Activated CD8-positive, alpha-beta memory T cell treated with anti-CD3 and anti-CD28 coated beads for 36 hours (primary cell): ENCODE measurements around the gene KSR2. TPM values are rescaled to one million over a fixed set of nuclear protein-coding genes. Genes with fewer than 3 reads are reported as not detected.
"Not testable (repeated sequence)": the region's sequence is repeated elsewhere in the genome, so short reads cannot be mapped to it uniquely, and the experiment has no call there.

ENCODE experiments used
- CTCF ChIA-PET: fragments of 350-600 bp; sonication (Branson Sonifier 250); formaldehyde crosslinking; loops from one replicate; lab custom pipeline; 2021; ENCODE audit warnings: antibody characterized with exemption; lab: Charles Lee
- POLR2A ChIA-PET: fragments of 350-600 bp; sonication (Branson Sonifier 250); formaldehyde crosslinking; loops from one replicate; lab custom pipeline; 2021; ENCODE audit warnings: antibody characterized with exemption; lab: Charles Lee
- total RNA-seq, 2 experiments: library from RNA; stranded (reverse); gene quantifications; one replicate each; pipeline ENCODE4 v1.2.3, GENCODE V29; 2021

Gene KSR2
- total RNA-seq, 2 experiments from 2014 or later, result 0.02 TPM; not detected in 1

DNA sequence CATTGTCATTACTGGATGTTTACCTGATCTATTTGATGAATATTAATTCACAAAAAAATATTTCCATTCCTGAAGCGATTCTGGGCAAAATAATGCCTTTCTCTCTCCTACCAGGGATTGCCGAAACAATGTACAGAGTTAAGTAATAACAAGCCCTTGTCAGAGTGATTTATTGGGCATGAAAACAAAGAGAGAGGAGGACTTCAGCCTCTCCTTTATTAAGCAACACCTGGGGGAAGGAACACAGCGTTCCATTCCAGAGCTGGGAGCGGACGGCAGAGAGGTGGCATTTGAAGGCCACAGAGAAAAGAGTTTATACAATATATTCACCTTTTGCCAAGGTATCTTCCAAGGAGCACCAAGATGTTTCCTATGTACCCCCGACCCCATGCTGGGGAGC lies 165.8 kb downstream of the KSR2 start:
- ChIA-PET POLR2A (no interaction called here), CTCF (no interaction called here)

DNA sequence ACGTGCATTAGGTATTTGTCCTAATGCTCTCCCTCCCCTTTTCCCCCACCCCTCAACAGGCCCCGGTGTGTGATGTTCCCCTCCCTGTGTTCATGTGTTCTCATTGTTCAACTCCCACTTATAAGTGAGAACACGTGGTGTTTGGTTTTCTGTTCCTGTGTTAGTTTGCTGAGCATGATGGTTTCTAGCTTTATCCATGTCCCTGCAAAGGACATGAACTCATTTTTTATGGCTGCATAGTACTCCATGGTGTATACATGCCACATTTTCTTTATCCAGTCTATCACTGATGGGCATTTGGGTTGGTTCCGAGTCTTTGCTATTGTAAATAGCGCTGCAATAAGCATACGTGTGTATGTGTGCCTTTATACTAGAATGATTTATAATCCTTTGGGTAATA lies 168.1 kb downstream of the KSR2 start:
- CTCF ChIA-PET, POLR2A ChIA-PET: not testable (repeated sequence)

DNA sequence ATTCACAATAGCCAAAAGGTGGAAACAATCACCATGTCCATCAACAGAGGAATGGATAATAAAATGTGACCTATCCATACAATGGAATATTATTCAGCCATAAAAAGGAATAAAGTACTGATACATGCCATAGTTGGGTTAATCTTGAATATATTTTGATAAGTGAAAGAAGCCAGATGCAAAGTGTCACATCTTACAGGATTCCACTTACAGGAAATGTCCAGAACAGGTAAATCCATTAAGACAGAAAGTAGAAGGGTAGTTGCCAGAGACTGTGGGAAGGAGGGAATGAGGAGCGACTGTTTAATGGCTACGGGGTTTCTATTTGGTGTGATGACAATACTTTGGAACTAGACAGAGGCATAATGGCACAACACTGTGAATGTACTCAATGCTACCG lies 171.6 kb downstream of the KSR2 start:
- ChIA-PET POLR2A (no interaction called here), CTCF (no interaction called here)

DNA sequence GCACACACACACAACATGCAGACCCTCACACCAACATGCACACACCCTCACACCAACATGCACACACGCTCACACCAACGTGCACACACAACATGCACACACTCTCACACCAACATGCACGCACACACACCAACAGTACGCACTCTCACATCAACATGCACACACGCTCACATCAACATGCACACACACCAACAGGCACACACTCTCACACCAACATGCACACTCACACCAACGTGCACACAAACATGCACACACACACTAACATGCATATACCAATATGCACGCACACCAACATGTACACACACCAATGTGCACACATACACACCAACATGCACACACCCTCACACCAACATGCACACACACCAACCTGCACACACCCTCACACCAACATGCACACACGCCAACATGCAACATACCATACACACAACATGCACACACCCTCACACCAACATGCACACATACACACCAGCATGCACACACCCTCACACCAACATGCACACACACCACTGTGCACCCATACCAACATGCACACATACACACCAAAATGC lies 175.8 kb downstream of the KSR2 start:
- ChIA-PET POLR2A (no interaction called here), CTCF (no interaction called here)

DNA sequence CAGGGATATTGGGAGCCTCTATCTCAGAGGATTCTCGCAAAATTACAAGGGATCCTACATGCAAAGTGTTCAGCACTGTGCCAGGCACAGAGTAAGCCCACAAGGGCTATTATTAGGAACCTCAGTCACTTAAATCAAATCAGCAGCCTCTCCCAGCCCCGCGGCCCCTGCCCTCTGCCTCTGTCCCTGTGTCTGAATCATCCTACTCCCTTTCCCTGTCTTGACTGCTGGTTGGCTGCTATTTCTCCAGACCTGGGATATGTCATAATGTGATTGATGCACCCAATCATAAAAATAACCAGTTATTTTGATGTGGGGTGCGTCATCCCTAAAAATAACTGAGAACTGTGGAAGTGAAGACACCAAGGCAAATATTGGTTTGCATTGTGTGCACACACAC lies 176.3 kb downstream of the KSR2 start:
- POLR2A ChIA-PET, result no interaction called here
- CTCF ChIA-PET, result no interaction called here

DNA sequence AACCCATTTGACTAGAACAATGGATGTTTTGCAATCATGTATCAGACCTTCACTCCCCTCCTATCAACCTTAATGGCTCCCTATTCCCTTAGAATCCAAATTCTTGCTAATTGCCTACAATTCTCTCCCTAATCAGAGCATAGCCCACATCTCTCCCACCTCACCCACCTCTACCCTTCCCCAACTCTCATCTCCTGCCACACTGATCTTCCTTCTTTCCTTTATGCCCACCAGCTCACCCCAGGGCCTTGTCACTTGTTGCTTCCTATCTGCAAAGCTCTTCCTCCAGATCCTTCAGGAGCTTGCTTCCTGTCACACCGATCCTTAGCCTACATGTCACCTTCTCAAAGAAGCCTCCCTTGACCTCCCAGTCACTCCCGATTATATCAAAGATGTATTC lies 177.8 kb downstream of the KSR2 start:
- ChIA-PET CTCF (no interaction called here), POLR2A (no interaction called here)

DNA sequence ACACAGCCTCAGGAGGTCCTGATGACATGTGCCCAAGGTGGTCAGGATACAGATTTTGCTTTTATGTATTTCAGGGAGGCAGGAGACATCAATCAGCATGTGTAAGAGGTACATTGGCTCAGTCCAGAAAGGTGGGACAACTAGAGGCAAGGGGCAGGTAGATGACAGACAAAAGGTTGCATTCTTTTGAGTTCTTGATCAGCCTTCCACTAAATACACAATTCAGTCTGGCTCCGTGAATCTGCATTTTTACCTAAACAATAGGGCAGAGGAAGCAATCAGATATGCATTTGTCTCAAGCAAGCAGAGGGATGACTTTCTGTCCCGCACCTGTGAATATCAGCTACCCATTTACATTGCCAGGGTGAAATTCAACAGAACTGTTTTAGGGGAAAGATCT lies 178.6 kb downstream of the KSR2 start:
- ChIA-PET CTCF (no interaction called here), POLR2A (no interaction called here)

DNA sequence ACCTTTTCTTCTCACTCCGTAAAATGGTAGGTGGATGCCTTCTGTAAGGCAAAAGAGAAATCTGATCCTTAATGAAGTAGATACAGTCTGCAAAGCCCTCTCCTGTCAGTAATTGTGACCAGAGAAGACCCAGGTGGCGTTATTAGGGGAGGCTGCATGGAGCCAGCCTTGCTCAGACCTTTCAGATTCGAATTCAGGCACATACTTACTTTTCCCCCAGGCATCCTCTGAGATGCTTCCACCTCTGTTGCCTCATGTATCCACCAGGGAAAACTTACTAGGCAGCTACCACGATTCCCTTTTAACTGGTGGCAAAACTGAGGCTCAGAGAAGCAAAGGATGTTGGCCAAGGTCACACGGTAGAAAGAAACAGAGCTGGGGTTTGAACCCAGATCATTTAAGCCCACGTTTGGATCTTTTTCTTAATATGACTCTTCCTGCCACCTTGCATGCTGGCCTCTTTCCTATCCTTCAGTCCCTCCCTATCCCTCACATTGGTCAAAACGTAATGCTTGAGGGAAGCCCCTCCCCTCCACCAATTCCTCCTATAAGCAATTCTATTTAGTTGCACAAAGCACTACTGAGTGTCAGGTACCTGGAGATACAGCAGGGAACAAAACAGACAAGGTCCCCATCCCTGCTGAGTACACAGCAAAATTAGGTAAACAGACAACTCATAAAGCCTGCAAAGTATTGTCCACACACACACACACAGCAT lies 179.4 kb downstream of the KSR2 start:
- ChIA-PET POLR2A (no interaction called here), CTCF (no interaction called here)

DNA sequence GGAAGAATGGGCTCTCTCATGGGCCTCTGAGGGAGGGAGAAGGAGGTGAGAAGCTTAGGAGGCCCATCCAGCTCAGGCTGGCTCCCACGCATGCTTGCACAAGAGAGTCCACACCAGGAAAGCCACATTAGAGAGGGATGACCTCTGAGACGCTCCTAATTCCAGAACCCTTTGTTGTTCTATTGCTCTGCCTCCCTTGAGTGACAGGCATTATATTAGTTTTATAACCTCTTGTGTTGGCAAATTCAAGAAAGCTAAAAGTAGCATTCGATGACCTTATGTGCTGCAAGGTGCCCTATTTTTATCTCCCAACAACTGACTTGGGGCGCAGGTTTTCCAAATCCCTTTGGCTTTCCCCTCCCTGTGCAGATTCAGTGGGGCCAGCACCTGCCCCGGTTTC lies 190.1 kb downstream of the KSR2 start:
- POLR2A ChIA-PET, result no interaction called here

DNA sequence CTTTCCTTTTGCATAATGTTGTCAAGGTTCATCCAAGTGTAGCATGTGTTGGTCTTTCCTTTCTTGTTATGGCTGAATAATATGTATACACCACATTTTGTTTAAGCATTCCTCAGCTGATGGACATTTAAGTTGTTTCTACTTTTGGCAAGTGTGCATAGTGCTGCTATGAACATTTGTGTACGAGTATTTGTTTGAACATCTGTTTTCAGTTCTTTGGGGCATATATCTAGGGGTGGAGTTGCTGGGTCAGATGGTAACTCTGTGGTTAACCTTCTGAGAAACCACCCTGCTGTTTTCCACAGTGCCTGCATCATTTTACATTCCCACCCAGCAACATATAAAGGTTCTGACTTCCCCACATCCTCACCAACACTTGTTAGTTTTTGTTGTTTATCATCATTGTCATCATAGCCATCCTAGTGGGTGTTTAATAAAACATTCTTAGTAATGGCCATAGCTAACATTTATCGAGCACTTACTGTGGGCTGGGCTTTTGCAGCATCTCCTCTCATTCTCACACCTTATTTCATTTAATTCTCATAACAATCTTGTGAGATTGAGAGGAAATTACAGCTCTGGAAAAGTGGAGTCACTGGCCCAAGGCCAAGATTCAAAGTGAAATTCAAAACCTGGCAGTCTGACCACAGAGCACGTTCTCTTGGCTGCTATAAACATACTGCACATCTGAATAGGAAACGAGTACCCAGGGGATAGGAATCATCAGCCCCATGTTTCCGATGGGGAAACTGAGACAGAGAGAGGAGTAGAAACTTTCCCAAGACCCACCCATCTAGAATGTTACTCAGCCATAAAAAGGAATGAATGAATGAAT lies 193.6 kb downstream of the KSR2 start:
- CTCF ChIA-PET, result no interaction called here
- POLR2A ChIA-PET, result no interaction called here

More for the DNA sequence above, 190.1 kb downstream of the KSR2 start:
- CTCF ChIA-PET, result no interaction called here

DNA sequence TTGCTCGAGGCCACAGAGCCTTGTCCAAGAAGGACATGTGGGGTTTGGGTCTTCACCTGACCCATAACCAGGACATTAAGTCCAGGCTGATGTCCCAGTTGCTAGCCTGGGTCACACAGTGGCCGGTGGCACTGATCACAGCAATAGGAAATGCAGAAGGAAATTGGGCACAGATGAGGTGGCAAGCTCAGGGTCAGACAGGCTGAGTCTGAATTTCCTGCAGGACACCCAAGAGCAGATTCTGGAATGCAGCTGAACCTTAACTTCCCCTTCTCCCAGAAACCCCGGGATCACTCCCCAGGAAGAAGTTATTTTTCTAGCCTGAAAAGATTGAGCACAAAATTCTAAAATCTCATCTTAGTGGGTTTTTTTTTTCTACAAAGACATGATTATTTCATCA lies 199.9 kb downstream of the KSR2 start:
- POLR2A ChIA-PET, result no interaction called here

DNA sequence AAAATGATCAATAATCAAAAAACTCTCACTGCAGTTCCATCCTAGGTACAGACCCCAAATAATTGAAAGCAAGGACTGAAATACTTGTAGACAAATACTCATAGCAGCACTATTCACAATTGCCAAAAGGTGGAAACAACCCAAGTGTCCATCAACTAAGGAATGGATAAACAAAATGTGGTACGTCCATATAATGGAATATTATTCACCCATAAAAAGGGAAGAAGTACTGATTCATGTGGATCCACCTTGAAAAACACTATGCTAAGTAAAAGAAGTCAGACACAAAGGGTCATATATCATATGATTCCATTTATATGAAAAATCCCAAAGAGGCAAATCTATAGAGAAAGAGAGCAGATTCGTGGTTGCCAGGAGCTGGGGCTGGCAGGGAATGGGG lies 202.8 kb downstream of the KSR2 start:
- POLR2A ChIA-PET, result no interaction called here
- CTCF ChIA-PET, result no interaction called here

More for the DNA sequence above, 199.9 kb downstream of the KSR2 start:
- CTCF ChIA-PET, result interaction anchor here (1.1 kb wide), 1 partner anchor 58 kb away, joined by 3 read pairs; no protein-coding TSS in a partner anchor

DNA sequence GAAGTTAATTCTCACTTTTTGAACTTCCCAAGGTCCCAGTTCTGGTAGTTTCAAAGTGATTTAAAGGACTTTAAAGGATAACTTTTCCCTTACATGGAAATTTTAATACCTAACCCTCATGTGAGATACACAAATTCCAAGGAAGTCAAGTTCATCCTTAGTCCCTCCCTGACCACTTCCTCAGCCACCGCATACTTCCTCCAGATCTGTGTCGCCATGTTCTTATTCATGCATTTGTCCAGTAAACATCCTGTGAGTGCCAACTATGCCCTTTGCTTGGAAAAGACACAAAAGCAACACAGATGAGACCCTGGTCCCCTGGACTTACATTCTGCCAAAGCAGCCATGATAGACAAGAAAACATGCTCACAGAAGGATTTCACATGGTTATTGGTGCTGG lies 206.6 kb downstream of the KSR2 start:
- ChIA-PET POLR2A (no interaction called here), CTCF (no interaction called here)

DNA sequence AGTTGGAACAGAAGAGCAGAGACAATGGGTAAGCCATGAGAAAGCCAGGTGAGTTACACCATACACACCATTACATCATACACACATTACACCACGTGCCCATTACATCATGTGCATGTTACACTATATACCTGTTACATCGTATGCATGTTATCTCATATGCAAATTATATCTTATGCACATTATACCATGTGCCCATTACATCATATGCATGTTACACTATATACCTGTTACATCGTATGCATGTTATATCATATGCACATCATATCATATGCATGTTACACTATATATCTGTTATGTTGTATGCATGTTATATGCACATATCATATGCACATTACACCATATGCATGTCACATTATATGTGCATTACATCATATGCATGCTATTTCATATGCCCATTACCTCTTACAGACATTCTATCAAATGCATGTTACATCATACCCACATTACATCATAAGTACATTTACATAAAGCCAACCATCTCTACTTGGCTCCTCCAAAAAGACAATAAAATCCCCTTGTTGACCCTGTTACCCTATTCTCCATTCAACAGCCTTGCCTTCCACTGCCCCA lies 207.2 kb downstream of the KSR2 start:
- ChIA-PET CTCF (no interaction called here), POLR2A (no interaction called here)

DNA sequence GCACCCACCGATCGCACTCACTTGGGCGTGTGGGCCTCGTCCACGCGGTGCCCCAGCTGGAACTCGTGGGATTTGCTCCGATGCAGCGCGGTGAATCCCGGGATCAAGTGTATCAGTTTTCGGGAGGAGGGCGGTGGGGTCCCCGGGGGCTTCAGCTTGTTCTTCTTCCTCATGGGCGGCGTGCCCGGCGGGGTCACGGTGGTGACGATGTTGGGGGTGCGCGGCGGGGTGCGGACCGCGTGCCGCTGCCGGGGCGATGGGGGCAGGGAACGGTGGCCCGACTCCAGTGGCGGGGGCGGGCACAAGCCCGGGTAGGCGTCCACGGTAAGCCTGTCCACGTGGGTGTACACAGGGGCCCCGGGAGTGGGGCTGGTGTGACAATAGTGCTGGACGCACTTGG lies 207.8 kb downstream of the KSR2 start:
- POLR2A ChIA-PET, result no interaction called here
- CTCF ChIA-PET, result no interaction called here

DNA sequence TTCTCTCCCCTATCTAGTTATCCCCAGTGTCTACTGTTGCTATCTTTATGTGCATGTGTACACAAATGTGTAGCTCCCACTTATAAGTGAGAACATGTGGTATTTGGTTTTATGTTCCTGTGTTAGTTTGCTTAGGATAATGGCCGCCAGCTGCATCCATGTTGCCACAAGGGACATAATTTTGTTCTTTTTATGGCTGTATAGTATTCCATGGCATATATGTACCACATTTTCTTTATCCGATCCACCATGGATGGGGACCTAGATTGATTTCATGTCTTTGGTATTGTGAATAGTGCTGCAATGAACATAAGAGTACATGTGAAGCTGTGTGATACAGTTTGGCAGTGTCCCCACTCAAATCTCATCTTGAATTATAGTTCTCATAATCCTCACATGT lies 218.1 kb downstream of the KSR2 start:
- CTCF ChIA-PET, result no interaction called here
- POLR2A ChIA-PET, result no interaction called here

DNA sequence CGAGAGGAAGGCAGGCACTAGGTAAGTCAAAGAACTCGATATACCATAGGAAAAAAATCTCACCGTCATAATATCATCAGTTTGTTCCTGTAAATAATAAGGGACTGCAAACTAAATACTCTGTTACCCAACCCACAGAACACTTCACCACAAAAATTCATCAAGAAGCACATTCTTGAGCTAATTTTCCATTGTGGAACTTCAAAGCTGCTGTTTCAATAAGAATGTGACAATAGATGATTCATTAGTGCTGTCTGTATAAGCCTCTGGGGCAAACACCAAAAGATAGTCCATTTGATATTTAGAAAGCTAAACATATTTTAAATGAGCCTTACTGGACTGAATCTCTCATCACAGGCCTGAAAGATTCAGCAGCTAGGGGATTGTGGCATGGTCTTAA lies 219.4 kb downstream of the KSR2 start:
- CTCF ChIA-PET, result interaction anchor here (0.7 kb wide), 1 partner anchor 320 kb away, joined by 3 read pairs; no protein-coding TSS in a partner anchor
- POLR2A ChIA-PET, result no interaction called here

DNA sequence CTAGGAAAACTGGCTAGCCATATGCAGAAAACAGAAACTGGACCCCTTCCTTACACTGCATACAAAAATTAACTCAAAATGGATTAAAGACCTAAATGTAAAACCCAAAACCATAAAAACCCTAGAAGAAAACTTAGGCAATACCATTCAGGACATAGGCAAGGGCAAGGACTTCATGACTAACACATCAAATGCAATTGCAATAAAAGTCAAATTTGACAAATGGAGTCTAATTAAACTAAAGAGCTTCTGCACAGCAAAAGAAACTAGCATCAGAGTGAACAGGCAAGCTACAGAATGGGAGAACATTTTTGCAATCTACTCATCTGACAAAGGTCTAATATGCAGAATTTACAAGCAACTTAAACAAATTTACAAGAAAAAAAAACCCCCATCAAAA lies 222.4 kb downstream of the KSR2 start:
- POLR2A ChIA-PET, CTCF ChIA-PET: not testable (repeated sequence)

DNA sequence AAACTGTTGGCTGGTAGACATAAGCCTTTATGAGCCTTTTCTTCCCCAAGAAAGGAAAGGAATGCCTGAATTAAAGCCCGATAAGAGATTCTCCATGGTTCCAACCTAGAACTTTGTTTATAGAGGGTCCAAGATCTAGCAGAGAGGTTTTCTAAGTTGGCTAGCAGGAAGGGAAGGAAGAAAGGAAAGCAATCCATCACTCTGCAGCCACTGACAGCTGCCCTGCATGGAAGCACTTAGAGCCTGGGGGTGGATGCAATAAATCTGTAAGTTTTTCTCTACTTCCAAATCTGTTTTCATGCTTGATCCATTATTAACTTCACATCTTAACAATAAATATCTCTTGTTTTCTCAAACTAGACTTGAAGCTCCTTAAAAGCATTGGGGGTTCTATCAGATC lies 224.4 kb downstream of the KSR2 start:
- CTCF ChIA-PET, result no interaction called here
- POLR2A ChIA-PET, result no interaction called here

DNA sequence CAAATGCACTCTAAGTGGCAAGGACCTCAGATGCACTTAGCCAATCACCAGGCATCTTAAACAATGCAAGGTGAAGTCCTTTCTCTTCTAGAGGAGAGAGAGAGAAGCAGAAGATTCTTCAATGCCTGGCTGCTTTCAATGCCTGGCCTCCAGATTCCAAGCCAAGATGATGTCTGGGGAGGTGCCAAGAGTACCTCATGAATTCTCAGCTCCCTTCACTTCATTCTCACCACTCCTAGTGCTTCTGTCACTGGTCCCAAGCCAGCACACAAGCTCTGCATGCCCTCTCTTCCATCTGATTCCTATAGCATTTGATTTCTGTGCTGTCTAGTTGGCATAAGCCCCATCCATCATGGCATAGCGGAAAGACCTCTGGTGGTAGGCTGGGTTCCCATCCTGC lies 225.0 kb downstream of the KSR2 start:
- CTCF ChIA-PET, result no interaction called here
- POLR2A ChIA-PET, result no interaction called here
